MM.1S (cell line): ENCODE measurements around the gene FUS.
"Not testable (repeated sequence)": the region's sequence is repeated elsewhere in the genome, so short reads cannot be mapped to it uniquely, and the experiment has no call there.

ENCODE experiments used
- DNase-seq: peaks from one replicate; pipeline ENCODE4 v3.0.0-alpha.2; 2015
- H2AFZ ChIP-seq: fragments of 300-600 bp; sonication (generic); 2 replicates; pipeline ENCODE4 v1.6.0; 2016; ENCODE audit warnings: antibody characterized with exemption, low read length
- H3F3A ChIP-seq: fragments of 300-600 bp; sonication (generic); 2 replicates; pipeline ENCODE4 v1.6.1; 2016; ENCODE audit warnings: mild to moderate bottlenecking, antibody characterized with exemption, low read length, moderate library complexity, mixed read lengths; ENCODE audit not compliant: insufficient read depth
- H3K27ac ChIP-seq: fragments of 300-600 bp; sonication (generic); 2 replicates; pipeline ENCODE4 v1.5.1; 2016; ENCODE audit warnings: mild to moderate bottlenecking, low read length
- H3K27me3 ChIP-seq: fragments of 300-600 bp; sonication (generic); replicated peaks from 2 replicates; pipeline ENCODE4 v1.6.0; 2016; ENCODE audit warnings: low read length; ENCODE audit not compliant: insufficient read depth
- H3K36me3 ChIP-seq: fragments of 300-600 bp; sonication (generic); replicated peaks from 2 replicates; pipeline ENCODE4 v1.6.1; 2016; ENCODE audit warnings: mild to moderate bottlenecking, low read length, mixed read lengths; ENCODE audit not compliant: insufficient read depth
- H3K4me1 ChIP-seq: fragments of 300-600 bp; sonication (generic); 2 replicates; pipeline ENCODE4 v1.6.1; 2016; ENCODE audit warnings: low read length, mixed read lengths
- H3K4me2 ChIP-seq: fragments of 300-600 bp; sonication (generic); 2 replicates; pipeline ENCODE4 v1.6.0; 2016; ENCODE audit warnings: low read depth, low read length
- H3K4me3 ChIP-seq: fragments of 300-600 bp; sonication (generic); 2 replicates; pipeline ENCODE4 v1.5.1; 2016; ENCODE audit warnings: low read length, mixed read lengths
- H3K79me2 ChIP-seq: fragments of 300-600 bp; sonication (generic); 2 replicates; pipeline ENCODE4 v1.6.1; 2016; ENCODE audit warnings: mixed run types, low read length, mixed read lengths
- H3K9ac ChIP-seq: fragments of 300-600 bp; sonication (generic); 2 replicates; pipeline ENCODE4 v1.6.1; 2016; ENCODE audit warnings: low read length, mixed read lengths
- H3K9me2 ChIP-seq: fragments of 300-600 bp; sonication (generic); replicated peaks from 2 replicates; pipeline ENCODE4 v1.6.1; 2016; ENCODE audit warnings: mild to moderate bottlenecking, low read length, mixed read lengths; ENCODE audit not compliant: insufficient read depth
- H3K9me3 ChIP-seq: fragments of 300-600 bp; sonication (generic); replicated peaks from 2 replicates; pipeline ENCODE4 v1.6.1; 2016; ENCODE audit warnings: mild to moderate bottlenecking, low read length, mixed read lengths; ENCODE audit not compliant: insufficient read depth
- H4K20me1 ChIP-seq: fragments of 300-600 bp; sonication (generic); 2 replicates; pipeline ENCODE4 v1.6.1; 2016; ENCODE audit warnings: mild to moderate bottlenecking, low read length, moderate library complexity, mixed read lengths; ENCODE audit not compliant: insufficient read depth
- EZH2 ChIP-seq: fragments of 300-600 bp; sonication (generic); optimal IDR thresholded peaks from 2 replicates; pipeline ENCODE3; 2017; ENCODE audit warnings: low read depth, mild to moderate bottlenecking, antibody characterized with exemption, low read length, mixed read lengths
- EZH2phosphoT487 ChIP-seq: fragments of 300-600 bp; sonication (generic); IDR thresholded peaks from 2 replicates; pipeline ENCODE4 v1.6.1; 2018; ENCODE audit warnings: antibody characterized with exemption, low read length
- TF ChIP-seq, protein P1 (sequence below): fragments of 300-600 bp; sonication (generic); IDR thresholded peaks from 2 replicates; pipeline ENCODE4 v1.5.1; 2016; ENCODE audit warnings: antibody characterized with exemption, low read length, mixed read lengths

FUS gene

GRCh38 chr16:31136287-31136662 is 43.7 kb upstream of the FUS start:
- H4K20me1 ChIP-seq, result no peaks in the 10 kb centered on the region
- H3K4me3 ChIP-seq, result no peak overlapping the region
- H2AFZ ChIP-seq, result no peak overlapping the region
- TF ChIP-seq EZH2, result no peak
- no peaks in the 10 kb centered on the region for H3K9me3 ChIP-seq
- no peak for DNase-seq
- H3K27me3 ChIP-seq, result no peaks in the 10 kb centered on the region
- no peaks in the 10 kb centered on the region for H3F3A ChIP-seq
- no peaks in the 10 kb centered on the region for H3K9me2 ChIP-seq
- peaks cover 2% of the 10 kb centered on the region for H3K4me1 ChIP-seq
- no peaks in the 10 kb centered on the region for H3K36me3 ChIP-seq
- no peak overlapping the region for H3K9ac ChIP-seq
- H3K27ac ChIP-seq, result no peak overlapping the region
- H3K79me2 ChIP-seq, result no peaks in the 10 kb centered on the region
- no peak overlapping the region for H3K4me2 ChIP-seq

GRCh38 chr16:31136822-31137499 is 43.0 kb upstream of the FUS start:
- not testable (repeated sequence) for H3K4me1 ChIP-seq, H3K4me3 ChIP-seq, H3K27ac ChIP-seq, H2AFZ ChIP-seq, H3K79me2 ChIP-seq, H3K9me2 ChIP-seq, DNase-seq, H3K4me2 ChIP-seq, H3K36me3 ChIP-seq, H3K9ac ChIP-seq, H3K27me3 ChIP-seq, H3K9me3 ChIP-seq, H4K20me1 ChIP-seq, H3F3A ChIP-seq

GRCh38 chr16:31138621-31139578 is 41.0 kb upstream of the FUS start:
- Histone ChIP-seq H3K4me3 (no peak overlapping the region), H2AFZ (no peak overlapping the region), H3K9me2 (no peaks in the 10 kb centered on the region), H4K20me1 (no peaks in the 10 kb centered on the region), H3K9me3 (no peaks in the 10 kb centered on the region), H3K4me2 (no peak overlapping the region), H3F3A (no peaks in the 10 kb centered on the region), H3K9ac (no peak overlapping the region), H3K79me2 (no peaks in the 10 kb centered on the region), H3K36me3 (no peaks in the 10 kb centered on the region), H3K27ac (no peak overlapping the region), H3K4me1 (peaks cover 8% of the 10 kb centered on the region), H3K27me3 (0 out of 2 replicates have a peak, but pooled peaks cover 8% of the 10 kb centered on the region)
- DNase-seq, result no peak
- TF ChIP-seq EZH2phosphoT487, result no peak
- no peak for TF ChIP-seq EZH2
- TF ChIP-seq, protein P1, sequence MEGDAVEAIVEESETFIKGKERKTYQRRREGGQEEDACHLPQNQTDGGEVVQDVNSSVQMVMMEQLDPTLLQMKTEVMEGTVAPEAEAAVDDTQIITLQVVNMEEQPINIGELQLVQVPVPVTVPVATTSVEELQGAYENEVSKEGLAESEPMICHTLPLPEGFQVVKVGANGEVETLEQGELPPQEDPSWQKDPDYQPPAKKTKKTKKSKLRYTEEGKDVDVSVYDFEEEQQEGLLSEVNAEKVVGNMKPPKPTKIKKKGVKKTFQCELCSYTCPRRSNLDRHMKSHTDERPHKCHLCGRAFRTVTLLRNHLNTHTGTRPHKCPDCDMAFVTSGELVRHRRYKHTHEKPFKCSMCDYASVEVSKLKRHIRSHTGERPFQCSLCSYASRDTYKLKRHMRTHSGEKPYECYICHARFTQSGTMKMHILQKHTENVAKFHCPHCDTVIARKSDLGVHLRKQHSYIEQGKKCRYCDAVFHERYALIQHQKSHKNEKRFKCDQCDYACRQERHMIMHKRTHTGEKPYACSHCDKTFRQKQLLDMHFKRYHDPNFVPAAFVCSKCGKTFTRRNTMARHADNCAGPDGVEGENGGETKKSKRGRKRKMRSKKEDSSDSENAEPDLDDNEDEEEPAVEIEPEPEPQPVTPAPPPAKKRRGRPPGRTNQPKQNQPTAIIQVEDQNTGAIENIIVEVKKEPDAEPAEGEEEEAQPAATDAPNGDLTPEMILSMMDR, result no peak

GRCh38 chr16:31141071-31141469 is 38.9 kb upstream of the FUS start:
- H3K9me3 ChIP-seq, H3K4me3 ChIP-seq, DNase-seq, H3K79me2 ChIP-seq, H3K4me2 ChIP-seq, H3K27ac ChIP-seq, H3F3A ChIP-seq, H4K20me1 ChIP-seq, H3K36me3 ChIP-seq, H3K9me2 ChIP-seq, H3K4me1 ChIP-seq, H3K9ac ChIP-seq: not testable (repeated sequence)
- Histone ChIP-seq H2AFZ (0 out of 2 replicates have a peak overlapping the region, but pooled peaks have one; percentile 80), H3K27me3 (peaks cover 21% of the 10 kb centered on the region)
